ENCODE data around the gene RNU6-9. TPM values are rescaled to one million over a fixed set of nuclear protein-coding genes. Genes with fewer than 3 reads are reported as not detected.
A peak's percentile ranks its signal among the peaks of the same experiment; 100 is the strongest.

The RNU6-9 gene
- total and polyA plus RNA-seq, 2 of the 13 experiments (the other 11 are each of a cell fraction or from before 2014, with no cell fraction given), result under 0.01 TPM; not detected in 1

DNA sequence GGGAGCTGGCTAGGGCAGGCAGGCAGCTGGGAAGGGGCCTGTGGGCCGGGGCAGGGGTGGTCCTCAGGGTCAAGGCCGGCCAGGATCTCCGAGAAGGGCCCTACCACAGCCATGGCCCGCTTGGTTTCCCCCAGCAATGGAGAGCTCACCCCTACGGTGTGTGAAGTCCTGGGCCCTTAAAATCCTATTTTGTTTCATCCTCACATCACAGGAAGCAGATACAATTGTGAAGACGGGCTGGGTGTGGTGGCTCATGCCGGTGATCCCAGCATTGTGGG is 8.7 kb downstream of the RNU6-9 start:
- peaks cover 7 to 11% of the 10 kb centered on the region in 2 experiments; a peak in 4 of 5 replicates for H3K36me3 ChIP-seq (replicated peaks in 1 of 2; ENCODE audit: control insufficient read depth in 1 of 2, insufficient read depth in 2 of 2, low read length in 2 of 2)
- no peak for TF ChIP-seq PRPF4 (IDR thresholded peaks at IDR 0.05; ENCODE audit: low read depth, low read length, poor library complexity, severe bottlenecking)
- H3K27me3 ChIP-seq (ENCODE audit: control insufficient read depth in 1 of 2, insufficient read depth in 2 of 2, low read length in 2 of 2), result no peaks in the 10 kb centered on the region
- DNase-seq (ENCODE audit: low spot score) (no peak), FAIRE-seq (no peak), ATAC-seq (no peak)
- intact Hi-C loops (cut with micrococcal nuclease; ENCODE audit: unreplicated experiment) (no loop called here), in situ Hi-C loops (cut with HindIII; ENCODE audit: extremely low pct_ligation_motif_present, low pct_unique_long_range_greater_than_20kb) (no loop called here)
- no TSS peak for BruUV-seq (replicated peaks)
- no peaks in the 10 kb centered on the region for H3K9me3 ChIP-seq (ENCODE audit: low read length)
- WGBS (ENCODE audit: low lambda C conversion rate), result 95% methylated on average over 2 of the region's 7 CpGs
- no peak overlapping the region for H3K4me3 ChIP-seq (replicated peaks in 1 of 3; ENCODE audit: insufficient read depth in 1 of 3, low read depth in 2 of 3, low read length in 3 of 3)
- no peaks in the 10 kb centered on the region for H4K20me1 ChIP-seq (ENCODE audit: insufficient read depth, low read length)
- no peaks in the 10 kb centered on the region for H3K79me2 ChIP-seq (ENCODE audit: insufficient read depth, low read length)
- H3K9ac ChIP-seq (ENCODE audit: insufficient read depth, low read depth, low read length), result no peak overlapping the region
- H3K4me2 ChIP-seq (ENCODE audit: low read depth, low read length), result no peak overlapping the region
- no peak overlapping the region for H2AFZ ChIP-seq (ENCODE audit: low read length)
- ChIA-PET CTCF (ENCODE audit: low intra/inter-chr PET ratio, low total read pairs) (no interaction called here), POLR2A (no interaction called here)
- no peak overlapping the region for H3K27ac ChIP-seq (ENCODE audit: extremely low read length, insufficient read depth, low read length)
- no peaks in the 10 kb centered on the region for H3K4me1 ChIP-seq (ENCODE audit: insufficient read depth, low read length)

DNA sequence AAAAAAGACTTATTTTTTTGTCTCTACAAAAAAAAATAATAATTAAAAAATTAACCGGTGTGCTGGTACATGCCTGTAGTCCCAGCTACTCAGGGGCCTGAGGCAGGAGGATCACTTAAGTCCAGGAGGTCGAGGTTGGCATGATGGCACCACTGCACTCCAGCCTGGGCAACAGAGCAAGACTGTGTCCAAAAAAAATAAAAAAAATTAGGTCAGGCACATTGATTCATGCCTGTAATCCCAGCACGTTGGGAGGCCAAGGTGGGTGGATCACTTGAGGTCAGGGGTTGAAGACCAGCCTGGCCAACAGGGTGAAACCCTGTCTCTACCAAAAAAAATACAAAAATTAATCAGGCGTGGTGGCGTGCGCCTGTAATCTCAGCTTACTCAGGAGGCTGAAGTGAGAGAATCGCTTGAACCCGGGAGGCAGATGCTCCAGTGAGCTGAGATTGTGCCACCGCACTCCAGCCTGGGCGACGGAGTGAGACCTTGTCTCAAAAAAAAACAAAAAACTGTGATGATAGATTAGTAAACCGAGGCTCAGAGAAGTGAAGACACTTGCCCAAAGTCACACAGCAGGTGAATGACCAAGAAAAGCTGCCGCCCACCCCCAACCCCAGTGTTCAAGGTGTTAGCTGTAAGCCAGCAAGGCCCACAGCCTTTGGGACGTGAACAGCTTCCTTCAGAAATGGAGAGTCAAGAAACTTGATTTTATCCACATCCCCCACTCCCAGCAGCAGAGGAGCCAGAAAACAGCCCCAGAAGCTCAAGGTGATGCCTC is 9.4 kb downstream of the RNU6-9 start:
- H3K4me2 ChIP-seq (ENCODE audit: low read depth, low read length), result no peak overlapping the region
- H3K27me3 ChIP-seq (ENCODE audit: control insufficient read depth in 1 of 2, insufficient read depth in 2 of 2, low read length in 2 of 2), result no peaks in the 10 kb centered on the region
- WGBS (ENCODE audit: low lambda C conversion rate), result 93% methylated on average over 14 of the region's 14 CpGs
- no peak overlapping the region for H3K9ac ChIP-seq (ENCODE audit: insufficient read depth, low read depth, low read length)
- H3K27ac ChIP-seq (ENCODE audit: extremely low read length, insufficient read depth, low read length), result no peak overlapping the region
- TF ChIP-seq, protein P1, sequence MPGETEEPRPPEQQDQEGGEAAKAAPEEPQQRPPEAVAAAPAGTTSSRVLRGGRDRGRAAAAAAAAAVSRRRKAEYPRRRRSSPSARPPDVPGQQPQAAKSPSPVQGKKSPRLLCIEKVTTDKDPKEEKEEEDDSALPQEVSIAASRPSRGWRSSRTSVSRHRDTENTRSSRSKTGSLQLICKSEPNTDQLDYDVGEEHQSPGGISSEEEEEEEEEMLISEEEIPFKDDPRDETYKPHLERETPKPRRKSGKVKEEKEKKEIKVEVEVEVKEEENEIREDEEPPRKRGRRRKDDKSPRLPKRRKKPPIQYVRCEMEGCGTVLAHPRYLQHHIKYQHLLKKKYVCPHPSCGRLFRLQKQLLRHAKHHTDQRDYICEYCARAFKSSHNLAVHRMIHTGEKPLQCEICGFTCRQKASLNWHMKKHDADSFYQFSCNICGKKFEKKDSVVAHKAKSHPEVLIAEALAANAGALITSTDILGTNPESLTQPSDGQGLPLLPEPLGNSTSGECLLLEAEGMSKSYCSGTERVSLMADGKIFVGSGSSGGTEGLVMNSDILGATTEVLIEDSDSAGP (CRISPR knock-in tag; IDR thresholded peaks at IDR 0.05; ENCODE audit: borderline replicate concordance), result no peak
- TF ChIP-seq ZNF709 (CRISPR knock-in tag; IDR thresholded peaks at IDR 0.05) (no peak), ZBTB1 (CRISPR knock-in tag; IDR thresholded peaks at IDR 0.05; ENCODE audit: borderline replicate concordance) (no peak), HDAC6 (IDR thresholded peaks at IDR 0.05; ENCODE audit: low read depth, low read length) (no peak), ZNF768 (CRISPR knock-in tag; IDR thresholded peaks at IDR 0.05) (peak; percentile 85), ZNF556 (CRISPR knock-in tag; IDR thresholded peaks at IDR 0.05; ENCODE audit: borderline replicate concordance) (no peak), ZNF234 (CRISPR knock-in tag; conservative IDR thresholded peaks at IDR 0.05) (no peak), FOXM1 (CRISPR knock-in tag; IDR thresholded peaks at IDR 0.05) (no peak)
- TF ChIP-seq, protein P2, sequence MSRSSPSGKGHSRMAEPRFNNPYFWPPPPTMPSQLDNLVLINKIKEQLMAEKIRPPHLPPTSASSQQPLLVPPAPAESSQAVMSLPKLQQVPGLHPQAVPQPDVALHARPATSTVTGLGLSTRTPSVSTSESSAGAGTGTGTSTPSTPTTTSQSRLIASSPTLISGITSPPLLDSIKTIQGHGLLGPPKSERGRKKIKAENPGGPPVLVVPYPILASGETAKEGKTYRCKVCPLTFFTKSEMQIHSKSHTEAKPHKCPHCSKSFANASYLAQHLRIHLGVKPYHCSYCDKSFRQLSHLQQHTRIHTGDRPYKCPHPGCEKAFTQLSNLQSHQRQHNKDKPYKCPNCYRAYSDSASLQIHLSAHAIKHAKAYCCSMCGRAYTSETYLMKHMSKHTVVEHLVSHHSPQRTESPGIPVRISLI (CRISPR knock-in tag; IDR thresholded peaks at IDR 0.05; ENCODE audit: borderline replicate concordance), result no peak
- DNase-seq (ENCODE audit: low spot score) (no peak), FAIRE-seq (no peak), ATAC-seq (no peak)
- H2AFZ ChIP-seq (ENCODE audit: low read length), result no peak overlapping the region
- no peaks in the 10 kb centered on the region for H4K20me1 ChIP-seq (ENCODE audit: insufficient read depth, low read length)
- H3K4me1 ChIP-seq (ENCODE audit: insufficient read depth, low read length), result no peaks in the 10 kb centered on the region
- no peaks in the 10 kb centered on the region for H3K9me3 ChIP-seq (ENCODE audit: low read length)
- CTCF ChIA-PET (ENCODE audit: low intra/inter-chr PET ratio, low total read pairs), result no interaction called here
- peaks cover 4% of the 10 kb centered on the region for H3K79me2 ChIP-seq (ENCODE audit: insufficient read depth, low read length)
- no peak overlapping the region for H3K4me3 ChIP-seq (replicated peaks in 1 of 3; ENCODE audit: insufficient read depth in 1 of 3, low read depth in 2 of 3, low read length in 3 of 3)
- in situ Hi-C loops (cut with HindIII; ENCODE audit: extremely low pct_ligation_motif_present, low pct_unique_long_range_greater_than_20kb), result no loop called here
- BruUV-seq (replicated peaks), result no TSS peak
- intact Hi-C loops (cut with micrococcal nuclease; ENCODE audit: unreplicated experiment), result no loop called here
- POLR2A ChIA-PET, result no interaction called here
- peaks cover 7 to 11% of the 10 kb centered on the region in 2 experiments; a peak in 4 of 5 replicates for H3K36me3 ChIP-seq (replicated peaks in 1 of 2; ENCODE audit: control insufficient read depth in 1 of 2, insufficient read depth in 2 of 2, low read length in 2 of 2)

Measured in HepG2 (cell line).